MM.1S (cell line): Measurements from ENCODE around the gene SYT9.

Experiments used
- EZH2 ChIP-seq: fragments of 300-600 bp; sonication (generic); optimal IDR thresholded peaks from 2 replicates; pipeline ENCODE3; 2017; ENCODE audit warnings: low read depth, mild to moderate bottlenecking, antibody characterized with exemption, low read length, mixed read lengths
- TF ChIP-seq, protein P1 (sequence below): fragments of 300-600 bp; sonication (generic); IDR thresholded peaks from 2 replicates; pipeline ENCODE4 v1.5.1; 2016; ENCODE audit warnings: antibody characterized with exemption, low read length, mixed read lengths

DNA sequence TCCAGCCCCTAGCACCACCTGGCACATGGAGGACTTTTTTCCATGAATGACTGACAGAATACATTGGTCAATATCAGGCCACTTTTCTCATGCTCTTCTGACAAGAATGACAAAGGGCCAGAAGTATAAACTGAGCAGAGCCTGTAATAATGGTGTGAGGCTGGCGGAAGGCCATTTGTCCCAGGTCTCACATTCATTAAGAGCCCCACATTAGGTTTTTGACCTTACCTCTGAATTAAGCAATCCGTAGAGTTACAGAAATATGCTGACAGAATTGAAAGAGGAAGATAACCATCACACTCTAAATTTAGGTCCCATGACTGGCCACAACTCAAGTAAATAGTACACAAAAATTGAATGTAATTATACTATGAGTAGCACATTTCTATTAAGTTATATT lies 55.2 kb downstream of the SYT9 start:
- TF ChIP-seq, protein P1, sequence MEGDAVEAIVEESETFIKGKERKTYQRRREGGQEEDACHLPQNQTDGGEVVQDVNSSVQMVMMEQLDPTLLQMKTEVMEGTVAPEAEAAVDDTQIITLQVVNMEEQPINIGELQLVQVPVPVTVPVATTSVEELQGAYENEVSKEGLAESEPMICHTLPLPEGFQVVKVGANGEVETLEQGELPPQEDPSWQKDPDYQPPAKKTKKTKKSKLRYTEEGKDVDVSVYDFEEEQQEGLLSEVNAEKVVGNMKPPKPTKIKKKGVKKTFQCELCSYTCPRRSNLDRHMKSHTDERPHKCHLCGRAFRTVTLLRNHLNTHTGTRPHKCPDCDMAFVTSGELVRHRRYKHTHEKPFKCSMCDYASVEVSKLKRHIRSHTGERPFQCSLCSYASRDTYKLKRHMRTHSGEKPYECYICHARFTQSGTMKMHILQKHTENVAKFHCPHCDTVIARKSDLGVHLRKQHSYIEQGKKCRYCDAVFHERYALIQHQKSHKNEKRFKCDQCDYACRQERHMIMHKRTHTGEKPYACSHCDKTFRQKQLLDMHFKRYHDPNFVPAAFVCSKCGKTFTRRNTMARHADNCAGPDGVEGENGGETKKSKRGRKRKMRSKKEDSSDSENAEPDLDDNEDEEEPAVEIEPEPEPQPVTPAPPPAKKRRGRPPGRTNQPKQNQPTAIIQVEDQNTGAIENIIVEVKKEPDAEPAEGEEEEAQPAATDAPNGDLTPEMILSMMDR: no peak
- no peak for TF ChIP-seq EZH2
